Activated CD8-positive, alpha-beta memory T cell treated with anti-CD3 and anti-CD28 coated beads for 1 hour (primary cell): Measurements from ENCODE around the gene ZNF248.

Experiments used
- DNase-seq, 2 donors: peaks; one replicate each; pipeline ENCODE4 v3.0.0-alpha.2; 2020; ENCODE audit warnings: low read depth in 1 of 2; ENCODE audit errors: extremely low read depth in 1 of 2

The ZNF248 gene

DNA sequence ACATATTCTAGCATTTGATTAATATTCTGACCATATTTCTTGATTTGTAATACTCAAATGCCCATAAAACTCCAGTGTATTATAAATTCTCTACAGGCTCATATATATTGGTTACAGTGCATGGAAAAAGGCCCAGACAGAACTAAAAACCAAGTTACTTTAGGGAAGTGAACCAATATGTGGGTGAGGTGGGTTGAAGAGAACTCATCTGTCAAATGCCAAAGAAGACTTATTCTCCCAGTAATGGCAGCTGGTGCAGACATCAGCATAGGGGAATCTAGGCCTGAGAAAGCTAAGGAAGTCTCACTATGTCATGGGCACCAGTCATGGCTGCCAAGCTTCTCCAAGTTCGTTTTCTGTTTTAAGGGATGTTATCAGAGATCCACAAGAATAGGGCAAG is 30.6 kb downstream of the ZNF248 start:
- DNase-seq, result no peak

DNA sequence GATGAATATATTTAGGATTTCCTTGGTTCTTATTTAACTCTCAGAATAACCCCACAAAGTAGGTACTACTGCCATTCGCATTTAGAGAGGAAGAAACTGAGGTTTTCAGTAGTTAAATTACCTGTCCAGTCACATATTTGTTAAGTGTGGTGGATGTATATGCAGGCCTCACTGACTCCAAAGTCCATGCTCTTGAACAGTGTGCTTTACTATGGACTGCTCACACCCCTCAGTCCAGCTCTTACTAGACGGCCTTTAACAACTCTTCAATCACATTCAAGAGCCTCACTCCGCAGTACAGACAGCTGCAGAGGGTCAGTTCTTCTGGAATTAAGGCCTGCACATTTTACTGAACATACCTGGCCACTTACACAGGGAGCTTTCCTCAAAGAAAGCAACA is 36.2 kb downstream of the ZNF248 start:
- DNase-seq, result no peak

DNA sequence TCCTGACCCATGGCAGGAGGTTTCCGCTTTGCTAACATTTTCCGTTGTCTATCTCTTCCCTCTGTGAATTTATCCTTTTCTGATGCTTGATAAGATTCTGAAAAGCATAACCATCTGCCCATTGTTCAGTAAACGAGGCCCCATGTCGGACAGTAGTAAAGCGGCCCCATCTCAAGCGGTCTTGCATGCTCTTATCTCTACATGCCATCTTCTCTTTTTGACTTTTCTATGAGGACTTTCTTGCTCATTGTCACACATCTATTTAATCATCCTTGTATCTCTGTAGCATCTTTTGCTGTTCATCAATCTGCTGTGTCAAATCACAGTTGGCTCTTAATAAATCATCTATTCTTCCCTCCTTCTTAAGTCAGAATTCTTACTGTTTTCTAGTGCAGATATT is 37.6 kb downstream of the ZNF248 start:
- DNase-seq, result no peak

DNA sequence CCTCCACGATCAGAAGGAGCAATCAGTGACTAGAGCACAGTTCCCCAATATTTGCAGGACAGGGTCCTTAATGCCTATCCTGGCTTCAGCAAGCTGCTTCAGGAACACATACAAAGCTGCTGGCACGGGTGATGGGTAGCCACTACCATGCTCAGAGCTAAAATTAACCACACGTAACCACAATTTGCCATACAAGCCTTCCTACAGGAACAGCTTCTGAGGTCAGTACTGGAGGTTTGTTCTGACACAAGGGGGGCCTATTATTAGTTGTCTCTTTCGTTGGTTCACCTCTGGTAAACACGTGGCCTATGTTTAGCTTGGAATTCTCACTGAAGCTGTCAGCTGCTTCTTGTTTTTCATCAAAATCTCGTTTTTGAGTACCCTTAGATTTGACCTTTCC is 41.1 kb downstream of the ZNF248 start:
- no peak for DNase-seq

DNA sequence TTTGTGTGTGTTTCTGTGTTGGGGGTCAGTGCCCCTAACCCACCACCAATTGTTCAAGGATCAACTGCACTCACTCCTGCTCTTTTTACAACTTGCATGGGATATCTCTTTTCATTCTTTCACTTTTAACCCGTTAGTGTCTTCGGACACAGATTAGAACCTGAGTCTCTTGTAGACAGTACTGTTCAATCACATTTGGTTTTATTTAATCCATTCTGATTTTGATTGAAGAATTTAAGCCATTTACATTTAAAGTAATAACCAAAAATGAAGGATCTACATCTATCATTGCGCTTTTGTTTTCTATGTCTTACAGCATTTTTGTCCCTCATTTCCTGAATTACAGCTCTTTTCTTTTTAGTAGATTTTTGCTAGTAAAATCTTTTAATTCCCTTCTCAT is 43.6 kb downstream of the ZNF248 start:
- no peak for DNase-seq

DNA sequence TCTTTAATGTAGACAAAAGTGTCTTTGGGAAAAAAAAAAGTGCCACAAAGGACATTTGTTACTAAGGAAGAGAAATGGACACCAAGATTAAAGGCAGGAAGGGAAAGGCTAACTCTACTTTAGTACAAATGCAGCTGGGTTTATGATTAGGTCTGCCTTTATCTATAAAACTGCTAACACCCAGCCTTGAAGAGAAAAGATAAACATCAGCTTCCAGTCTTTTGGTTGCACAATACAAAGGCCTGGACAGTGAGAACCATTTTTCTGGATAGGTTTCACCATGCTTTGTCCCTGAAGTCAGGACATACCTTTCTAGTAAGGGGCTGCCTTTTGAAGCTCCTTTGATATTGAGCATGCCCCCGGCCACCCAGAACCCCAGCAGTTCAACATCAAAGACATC is 45.1 kb downstream of the ZNF248 start:
- DNase-seq, result no peak

DNA sequence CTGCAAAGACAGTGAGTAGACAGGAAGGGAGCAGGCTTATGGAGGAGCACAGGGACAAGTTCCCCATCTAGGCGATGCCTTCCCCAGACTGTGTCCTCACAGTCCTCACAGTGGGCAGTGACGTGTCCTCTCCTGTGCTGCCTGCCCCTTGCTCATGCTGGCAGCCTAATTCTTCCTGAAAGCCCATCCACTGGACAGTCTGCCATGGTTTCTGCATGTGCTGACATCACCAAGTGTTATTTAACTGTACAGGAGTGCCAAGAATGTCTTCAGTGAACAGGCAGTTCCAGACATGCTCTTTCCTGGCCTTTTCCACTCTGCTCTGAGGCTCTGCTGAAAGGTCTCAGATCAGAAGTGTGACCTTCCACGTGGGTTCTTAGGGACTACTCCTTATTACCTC is 54.1 kb downstream of the ZNF248 start:
- no peak for DNase-seq

DNA sequence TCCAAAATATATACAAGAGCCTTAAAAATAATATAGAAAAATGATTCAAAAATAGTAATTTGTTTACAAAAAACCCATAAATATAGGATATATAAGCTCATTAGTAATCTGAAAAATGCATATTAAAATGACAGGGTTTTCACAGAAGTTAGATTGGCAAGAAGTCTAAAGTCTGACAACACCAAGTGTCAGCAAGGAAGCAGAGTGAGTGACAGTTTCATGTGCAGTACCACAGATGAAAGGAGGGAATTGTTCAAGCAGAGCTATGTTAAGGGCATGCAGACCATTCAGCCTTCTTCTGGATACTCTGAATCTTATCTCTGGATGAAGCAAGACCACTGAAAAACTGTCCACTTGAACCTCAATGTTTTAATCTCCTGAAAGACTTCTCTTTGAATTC is 55.9 kb downstream of the ZNF248 start:
- DNase-seq, result no peak

DNA sequence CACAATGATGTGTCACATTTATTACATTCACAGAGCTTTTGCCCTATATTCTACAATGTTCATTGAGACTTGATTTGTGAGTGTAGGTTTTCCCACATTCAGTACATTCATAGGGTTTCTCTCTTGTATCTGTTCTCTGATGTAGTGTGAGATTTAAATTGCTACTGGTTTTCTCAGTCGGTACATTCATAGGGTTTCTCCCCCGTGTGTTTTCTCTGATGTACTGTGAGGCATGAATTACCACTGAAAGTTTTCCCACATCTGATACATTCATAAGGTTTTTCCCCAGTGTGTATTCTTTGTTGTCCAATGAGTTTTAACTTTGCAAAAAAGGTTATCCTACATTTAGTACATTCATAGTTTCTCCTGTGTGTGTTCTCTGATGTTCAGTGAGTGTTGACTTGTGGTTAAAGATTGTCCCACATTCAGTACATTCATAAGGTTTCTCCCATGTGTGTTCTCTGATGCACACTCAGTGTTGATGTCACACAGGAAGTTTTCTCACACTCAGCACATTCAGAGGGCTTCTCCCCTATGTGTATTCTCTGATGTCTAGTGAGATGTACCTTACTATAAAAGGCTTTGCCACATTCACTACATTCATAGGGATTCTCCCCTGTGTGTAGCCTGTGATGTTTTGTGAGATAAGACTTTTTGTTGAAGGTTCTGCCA is 63.0 kb downstream of the ZNF248 start:
- no peak for DNase-seq

DNA sequence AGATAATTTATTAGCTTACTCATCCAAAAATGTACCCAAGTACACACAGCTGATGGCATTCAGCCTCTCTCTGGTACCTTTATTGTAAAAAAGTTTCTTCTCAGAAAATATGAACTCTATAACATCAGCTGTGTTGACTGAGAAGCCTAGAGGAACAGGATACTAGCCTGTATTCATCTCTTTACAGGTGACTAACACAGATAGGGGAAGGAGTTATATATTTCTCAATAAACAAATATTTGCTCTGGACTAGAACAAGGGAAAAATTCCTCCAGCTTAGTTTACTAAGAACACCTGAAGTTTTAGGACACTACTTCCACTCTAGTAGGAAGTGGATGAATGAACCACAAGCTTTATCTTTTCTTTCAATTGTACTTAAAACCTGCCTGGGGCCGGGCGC is 67.8 kb downstream of the ZNF248 start:
- no peak for DNase-seq

DNA sequence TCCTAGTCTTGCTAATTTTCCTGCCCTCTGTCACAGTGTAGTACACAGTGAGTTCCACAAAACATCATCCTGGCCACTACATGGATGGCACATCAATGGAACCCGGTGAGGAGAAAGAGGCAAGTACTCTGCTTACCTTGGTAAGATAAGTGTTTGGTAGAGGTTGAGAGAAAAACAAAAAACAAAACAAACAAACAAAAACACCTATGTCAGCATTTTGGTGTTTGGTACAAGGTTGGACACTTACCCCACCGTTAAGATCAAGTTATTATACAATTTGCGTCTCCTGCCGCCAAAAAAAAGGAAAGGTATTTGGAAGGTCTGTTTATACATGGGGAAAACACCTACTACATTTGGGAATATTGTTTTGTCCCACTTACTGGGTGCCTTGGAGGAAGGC is 72.7 kb downstream of the ZNF248 start:
- DNase-seq, result no peak

DNA sequence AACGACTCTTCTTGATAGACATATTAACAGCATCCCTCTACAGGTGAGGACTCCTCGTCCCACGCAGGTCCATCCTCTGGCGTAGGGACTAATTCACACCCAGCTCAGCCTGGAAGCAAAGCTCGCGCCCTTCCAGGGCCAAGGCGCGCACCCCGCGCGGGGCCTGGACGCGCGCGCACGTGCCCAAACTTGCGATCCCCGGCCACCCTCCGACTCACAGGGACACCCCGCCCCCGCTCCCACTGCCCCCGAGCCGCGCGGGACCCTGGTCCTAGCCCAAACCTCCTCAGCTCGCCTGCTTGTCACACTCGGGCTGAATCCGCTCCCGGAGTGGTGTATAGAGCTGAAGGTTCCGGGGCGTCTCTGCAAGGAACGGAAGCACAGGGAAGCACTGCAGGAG is 76.9 kb downstream of the ZNF248 start:
- no peak for DNase-seq

DNA sequence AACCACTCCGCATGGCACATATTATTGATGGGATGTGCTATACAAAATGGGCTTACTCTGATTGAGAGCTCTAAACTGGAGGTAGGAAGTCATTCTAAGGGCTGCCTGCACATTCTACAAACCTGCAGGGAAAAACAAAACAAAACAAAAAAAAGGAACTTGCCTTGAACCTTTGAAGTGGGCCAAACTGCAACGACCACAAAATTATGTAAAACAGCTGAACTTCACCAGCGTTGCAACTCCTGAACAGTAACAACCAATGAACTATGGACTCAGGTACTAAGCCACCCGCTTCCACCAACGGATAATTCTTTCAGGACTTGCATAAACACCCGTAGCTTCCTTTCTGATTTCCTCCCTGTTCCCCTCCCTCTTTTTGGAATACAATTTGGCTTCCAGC is 80.4 kb downstream of the ZNF248 start:
- DNase-seq, result no peak

DNA sequence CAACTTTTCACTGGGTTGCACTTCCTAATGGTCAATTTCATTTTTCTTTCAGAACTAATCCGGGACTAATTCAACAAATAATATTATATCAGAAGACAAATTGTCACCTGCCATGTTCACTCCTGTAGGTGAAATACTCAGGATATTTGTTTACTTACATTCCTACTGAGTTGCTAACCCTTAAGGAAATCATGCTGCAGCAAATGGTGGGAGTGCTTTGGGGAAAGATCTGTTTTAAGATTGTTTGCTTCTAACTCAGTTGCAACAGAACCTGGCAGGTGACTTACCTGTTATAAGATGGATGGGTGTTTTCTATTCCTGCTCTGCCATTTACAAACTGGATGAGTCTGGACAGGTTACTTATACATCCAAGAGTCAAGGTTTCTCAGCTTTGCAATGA is 81.8 kb downstream of the ZNF248 start:
- no peak for DNase-seq

DNA sequence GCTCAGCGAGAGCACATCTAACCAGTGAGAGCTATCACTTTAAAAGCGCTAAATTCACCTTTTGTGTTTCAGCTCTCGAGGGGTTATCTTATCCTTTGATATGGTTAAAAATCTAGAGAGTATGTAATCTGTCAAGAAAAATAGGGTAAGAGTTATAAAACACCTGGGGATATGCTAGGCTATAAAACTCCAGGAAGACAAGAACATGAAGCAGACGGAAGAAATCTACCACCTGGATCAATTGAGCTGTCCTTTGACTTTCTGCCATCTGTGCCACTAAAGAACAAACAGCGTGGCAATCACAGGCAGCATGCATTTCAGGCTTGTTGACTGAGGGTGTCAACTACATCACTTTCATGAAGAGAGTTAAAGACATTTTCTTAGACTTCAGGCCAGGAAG is 83.1 kb downstream of the ZNF248 start:
- no peak for DNase-seq

DNA sequence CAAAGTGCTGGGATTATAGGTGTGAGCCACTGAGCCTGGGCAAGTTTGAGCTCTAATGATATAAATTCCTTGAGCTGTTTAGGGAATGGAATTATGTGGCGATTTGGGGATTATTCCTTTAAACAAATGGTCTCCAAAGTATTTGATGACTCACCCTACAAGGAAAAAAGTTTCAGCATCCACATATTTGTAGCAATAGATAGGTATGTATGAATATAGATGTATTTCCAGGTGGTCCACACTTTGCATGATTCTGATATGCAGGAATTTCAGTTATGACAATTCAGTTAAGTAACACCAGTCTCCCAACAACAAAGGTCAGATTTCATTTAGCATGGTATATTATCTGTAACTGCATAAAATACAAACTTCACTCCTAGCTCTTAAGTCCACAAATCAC is 92.2 kb downstream of the ZNF248 start:
- DNase-seq, result no peak

DNA sequence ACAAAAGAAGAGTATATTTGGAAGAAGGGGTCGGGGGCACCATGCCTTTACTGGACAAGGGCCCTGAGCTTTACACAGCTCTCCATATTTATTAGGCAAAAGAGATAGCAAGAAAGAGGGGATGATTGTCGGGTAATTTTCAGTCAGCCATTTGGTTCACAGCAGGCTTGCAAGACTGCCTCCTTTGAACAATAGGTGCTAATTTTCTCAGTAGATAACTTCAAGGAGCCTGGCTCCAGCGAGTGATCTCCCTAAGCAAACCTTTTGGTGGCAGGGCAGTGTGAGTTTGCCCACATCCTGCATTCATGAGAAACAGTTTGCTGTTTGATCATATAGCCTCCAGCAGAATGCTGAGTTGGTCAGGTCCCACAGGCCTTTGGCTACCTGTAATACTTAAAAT is 94.3 kb downstream of the ZNF248 start:
- no peak for DNase-seq

DNA sequence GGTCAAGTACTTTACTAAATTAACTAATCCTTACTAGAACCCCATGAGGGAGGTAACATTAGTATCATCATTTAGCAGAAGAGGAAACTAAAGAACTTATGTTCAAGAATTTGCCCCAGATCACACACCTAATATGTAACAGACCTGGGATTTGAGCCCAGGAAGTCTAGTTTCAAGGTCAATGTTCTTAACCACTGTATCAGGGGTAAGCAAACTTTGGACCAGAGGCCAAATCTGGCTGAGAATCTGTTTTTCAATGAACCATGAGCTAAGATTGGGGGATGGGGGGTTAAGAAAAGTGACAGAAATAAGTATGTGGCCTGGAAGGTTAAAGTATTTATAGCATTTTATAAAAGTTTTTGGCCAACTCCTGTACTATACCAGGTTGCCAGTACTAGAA is 95.1 kb downstream of the ZNF248 start:
- no peak for DNase-seq

DNA sequence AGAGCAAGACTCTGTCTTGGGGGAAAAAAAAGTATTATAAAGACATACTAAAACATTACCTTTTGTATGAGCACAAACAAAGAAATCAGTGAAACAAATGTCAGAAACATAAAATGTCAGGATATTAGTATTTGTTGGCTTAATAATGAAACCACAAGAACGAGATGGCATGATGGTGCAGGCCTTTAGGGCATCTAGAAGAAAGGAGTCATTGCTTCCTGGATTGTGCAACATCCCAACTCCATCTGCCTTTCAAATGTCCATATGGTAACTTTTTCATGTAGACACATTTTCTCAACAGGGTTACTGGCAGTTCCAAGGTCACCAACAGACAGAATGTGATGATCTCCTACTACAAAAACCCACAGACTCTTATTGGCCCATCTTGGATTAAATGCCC is 96.6 kb downstream of the ZNF248 start:
- no peak for DNase-seq

DNA sequence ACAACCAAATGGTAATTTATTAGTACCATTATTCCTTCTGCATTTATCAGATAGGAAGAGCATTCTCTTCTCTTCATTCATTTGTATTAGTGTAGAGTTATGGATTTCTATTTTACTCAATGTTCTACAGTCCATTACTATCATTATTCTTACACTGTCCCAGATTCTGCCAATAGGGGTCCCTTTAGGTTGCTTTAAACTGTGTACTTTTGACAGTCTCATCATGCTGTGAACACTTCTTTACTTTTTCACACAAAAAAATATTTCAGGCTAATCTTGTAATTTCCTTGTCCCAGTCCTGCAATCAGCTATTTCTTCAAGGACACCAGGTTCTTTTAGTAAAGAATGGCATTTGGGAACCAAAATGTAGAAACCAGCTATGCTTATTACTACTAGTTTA is 99.3 kb downstream of the ZNF248 start:
- DNase-seq, result no peak

DNA sequence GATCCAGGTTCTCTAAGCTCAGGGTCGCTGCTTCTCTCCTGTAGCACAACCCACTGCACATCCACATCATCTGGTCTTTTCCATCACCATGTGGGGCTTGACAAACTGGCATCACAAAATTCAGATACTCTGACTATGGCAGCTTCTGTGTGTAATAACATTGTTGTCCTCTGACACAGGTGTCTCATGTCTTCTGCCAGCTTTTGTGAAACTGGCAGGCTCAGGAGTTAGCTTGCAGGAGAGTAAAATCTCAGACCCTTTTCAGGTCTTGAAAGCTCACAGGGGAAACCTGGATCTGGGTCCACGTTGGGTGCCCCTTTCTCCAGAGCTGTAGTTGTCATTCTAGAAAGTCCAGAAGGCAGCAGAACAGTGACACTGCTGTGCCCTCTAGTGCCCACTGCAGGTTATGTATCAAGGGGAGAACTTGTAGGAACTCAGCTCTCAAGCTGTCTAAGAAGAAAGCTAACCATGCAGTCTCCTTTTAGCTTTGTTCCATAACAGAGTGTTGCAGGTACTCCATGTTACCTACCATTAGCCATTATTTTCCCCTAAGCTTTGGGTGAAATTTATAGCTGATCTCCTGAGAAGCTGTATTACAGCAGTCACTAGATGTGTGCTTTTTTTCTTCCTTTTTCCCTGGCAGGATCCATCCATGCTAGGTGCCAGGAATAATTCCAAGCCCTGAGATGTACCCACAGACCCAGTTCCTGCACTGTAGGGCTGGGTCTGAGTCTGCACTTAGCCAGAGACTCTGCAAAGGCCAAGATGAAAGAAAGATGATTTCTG is 102.7 kb downstream of the ZNF248 start:
- no peak for DNase-seq

DNA sequence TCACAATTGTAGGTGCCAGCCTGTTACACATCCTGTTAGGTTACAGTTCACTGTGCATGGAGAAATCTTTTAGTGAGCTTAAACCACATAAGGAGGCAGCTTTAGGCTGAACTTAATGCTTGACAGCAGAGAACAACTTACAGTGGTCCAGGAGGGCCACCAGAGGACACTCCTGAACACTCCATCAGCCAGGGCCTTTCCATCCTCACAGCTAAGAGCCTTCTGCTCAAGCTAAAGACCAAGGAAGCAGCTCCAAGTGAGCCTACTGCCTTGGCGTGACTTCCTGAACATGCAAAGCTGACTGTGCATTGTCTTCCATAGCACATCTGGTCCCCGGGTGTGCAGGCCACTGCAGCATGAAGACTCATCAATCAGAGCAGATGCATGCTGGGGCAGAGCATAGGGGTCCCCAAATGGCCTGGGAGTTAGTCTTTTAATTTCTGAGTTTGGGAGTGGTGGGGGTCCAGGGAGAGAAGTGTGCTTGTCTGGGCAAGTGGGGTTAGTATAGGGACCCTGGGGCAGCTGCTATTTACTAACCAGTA is 105.0 kb downstream of the ZNF248 start:
- DNase-seq, result no peak

DNA sequence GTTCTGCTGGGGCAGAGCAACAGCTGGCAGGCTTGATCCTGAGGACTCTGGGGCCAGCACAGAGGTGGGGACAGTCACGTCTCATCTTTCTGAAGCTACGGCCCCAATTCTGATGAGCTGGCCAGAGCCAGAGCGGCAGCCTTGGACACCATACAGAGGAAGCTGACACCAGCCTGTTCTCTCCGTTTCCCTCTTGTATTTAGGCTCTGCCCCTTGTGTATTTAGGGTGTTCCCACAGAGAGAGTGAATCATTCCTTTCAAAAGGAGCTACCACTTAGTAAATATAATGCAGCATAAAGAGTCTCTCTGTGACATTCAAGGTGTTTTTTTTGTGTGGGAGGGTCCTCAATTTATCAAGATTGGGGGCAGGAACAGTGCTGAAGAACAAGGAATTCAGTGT is 109.2 kb downstream of the ZNF248 start:
- DNase-seq, result no peak
